SK-N-SH (cell line): ENCODE data around the gene KHNYN.
"Not testable (repeated sequence)": the region's sequence is repeated elsewhere in the genome, so short reads cannot be mapped to it uniquely, and the experiment has no call there.

Experiments used
- CTCF ChIP-seq: fragments of 200-600 bp; sonication (generic); IDR thresholded peaks from 2 replicates; pipeline ENCODE4 v1.6.1; 2017; ENCODE audit warnings: antibody characterized with exemption, mild to moderate bottlenecking, moderate library complexity
- EZH2phosphoT487 ChIP-seq: fragments of 200-600 bp; sonication (generic); IDR thresholded peaks from 2 replicates; pipeline ENCODE4 v1.6.1; 2017; ENCODE audit warnings: low read depth, mixed run types, mild to moderate bottlenecking, antibody characterized with exemption, moderate library complexity, borderline replicate concordance
- FOSL2 ChIP-seq: IDR thresholded peaks from 2 replicates; pipeline ENCODE4 v1.4.0; 2012; ENCODE audit warnings: low read depth, mild to moderate bottlenecking, moderate library complexity, borderline replicate concordance
- FOXJ3 ChIP-seq: sonication (generic); formaldehyde crosslinking; IDR thresholded peaks from 2 replicates; pipeline ENCODE4 v1.5.1; 2020; ENCODE audit warnings: mild to moderate bottlenecking, missing genetic modification reagents
- NRF1 ChIP-seq: IDR thresholded peaks from 2 replicates; pipeline ENCODE4 v1.6.1; 2012; ENCODE audit warnings: low read depth, mild to moderate bottlenecking, low read length
- POLR2AphosphoS5 ChIP-seq: IDR thresholded peaks from 2 replicates; pipeline ENCODE4 v1.6.1; 2012; ENCODE audit warnings: low read depth, low read length
- REST ChIP-seq: IDR thresholded peaks from 2 replicates; pipeline ENCODE4 v1.6.1; 2012; ENCODE audit warnings: mild to moderate bottlenecking, low read depth, low read length, moderate library complexity
- RXRA ChIP-seq: IDR thresholded peaks from 2 replicates; pipeline ENCODE4 v1.4.0; 2012; ENCODE audit warnings: low read depth, mild to moderate bottlenecking, borderline replicate concordance
- SIN3A ChIP-seq: IDR thresholded peaks from 2 replicates; pipeline ENCODE4 v1.6.1; 2012; ENCODE audit warnings: low read depth, mild to moderate bottlenecking, low read length, moderate library complexity, borderline replicate concordance
- TAF1 ChIP-seq: IDR thresholded peaks from 2 replicates; pipeline ENCODE4 v1.6.1; 2012; ENCODE audit warnings: low read depth, mild to moderate bottlenecking, low read length, moderate library complexity, borderline replicate concordance
- USF1 ChIP-seq: IDR thresholded peaks from 2 replicates; pipeline ENCODE4 v1.4.0; 2012; ENCODE audit warnings: low read depth, borderline replicate concordance
- USF2 ChIP-seq: fragments of 150-350 bp; IDR thresholded peaks from 2 replicates; pipeline ENCODE4 v1.6.1; 2017; ENCODE audit warnings: antibody characterized with exemption, low read length, low read depth, borderline replicate concordance
- TF ChIP-seq, protein P1 (sequence below): IDR thresholded peaks from 2 replicates; pipeline ENCODE4 v1.4.0; 2012; ENCODE audit warnings: low read depth
- TF ChIP-seq, protein P2 (sequence below): fragments of 150-350 bp; IDR thresholded peaks from 2 replicates; pipeline ENCODE4 v1.6.1; 2016; ENCODE audit warnings: mild to moderate bottlenecking, low read depth, low read length

- TF ChIP-seq, protein P1, sequence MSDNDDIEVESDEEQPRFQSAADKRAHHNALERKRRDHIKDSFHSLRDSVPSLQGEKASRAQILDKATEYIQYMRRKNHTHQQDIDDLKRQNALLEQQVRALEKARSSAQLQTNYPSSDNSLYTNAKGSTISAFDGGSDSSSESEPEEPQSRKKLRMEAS, result not testable (repeated sequence)
- TF ChIP-seq NRF1; TAF1; CTCF; FOSL2; USF1; REST; EZH2phosphoT487; SIN3A; POLR2AphosphoS5; FOXJ3 (CRISPR knock-in tag); RXRA; USF2: not testable (repeated sequence)
- TF ChIP-seq, protein P2, sequence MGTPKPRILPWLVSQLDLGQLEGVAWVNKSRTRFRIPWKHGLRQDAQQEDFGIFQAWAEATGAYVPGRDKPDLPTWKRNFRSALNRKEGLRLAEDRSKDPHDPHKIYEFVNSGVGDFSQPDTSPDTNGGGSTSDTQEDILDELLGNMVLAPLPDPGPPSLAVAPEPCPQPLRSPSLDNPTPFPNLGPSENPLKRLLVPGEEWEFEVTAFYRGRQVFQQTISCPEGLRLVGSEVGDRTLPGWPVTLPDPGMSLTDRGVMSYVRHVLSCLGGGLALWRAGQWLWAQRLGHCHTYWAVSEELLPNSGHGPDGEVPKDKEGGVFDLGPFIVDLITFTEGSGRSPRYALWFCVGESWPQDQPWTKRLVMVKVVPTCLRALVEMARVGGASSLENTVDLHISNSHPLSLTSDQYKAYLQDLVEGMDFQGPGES, result not testable (repeated sequence)
Measured at GRCh38 chr14:24450828-24451227, 21.1 kb downstream of the KHNYN start.
